ENCODE data around the gene TTN.

GRCh38 chr2:178592655-178593054 lies 214.6 kb downstream of the TTN start:
- TF ChIP-seq, protein P1, sequence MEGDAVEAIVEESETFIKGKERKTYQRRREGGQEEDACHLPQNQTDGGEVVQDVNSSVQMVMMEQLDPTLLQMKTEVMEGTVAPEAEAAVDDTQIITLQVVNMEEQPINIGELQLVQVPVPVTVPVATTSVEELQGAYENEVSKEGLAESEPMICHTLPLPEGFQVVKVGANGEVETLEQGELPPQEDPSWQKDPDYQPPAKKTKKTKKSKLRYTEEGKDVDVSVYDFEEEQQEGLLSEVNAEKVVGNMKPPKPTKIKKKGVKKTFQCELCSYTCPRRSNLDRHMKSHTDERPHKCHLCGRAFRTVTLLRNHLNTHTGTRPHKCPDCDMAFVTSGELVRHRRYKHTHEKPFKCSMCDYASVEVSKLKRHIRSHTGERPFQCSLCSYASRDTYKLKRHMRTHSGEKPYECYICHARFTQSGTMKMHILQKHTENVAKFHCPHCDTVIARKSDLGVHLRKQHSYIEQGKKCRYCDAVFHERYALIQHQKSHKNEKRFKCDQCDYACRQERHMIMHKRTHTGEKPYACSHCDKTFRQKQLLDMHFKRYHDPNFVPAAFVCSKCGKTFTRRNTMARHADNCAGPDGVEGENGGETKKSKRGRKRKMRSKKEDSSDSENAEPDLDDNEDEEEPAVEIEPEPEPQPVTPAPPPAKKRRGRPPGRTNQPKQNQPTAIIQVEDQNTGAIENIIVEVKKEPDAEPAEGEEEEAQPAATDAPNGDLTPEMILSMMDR (IDR thresholded peaks at IDR 0.05; ENCODE audit: low read depth, low read length): no peak
- TF ChIP-seq EZH2phosphoT487 (IDR thresholded peaks at IDR 0.05; ENCODE audit: low read depth): no peak

Data from OCI-LY3 (cell line).